Neutrophil (primary cell): Measurements from ENCODE around the gene CTBP2.
A peak's percentile ranks its signal among the peaks of the same experiment; 100 is the strongest.

Source experiments
- H3K27ac ChIP-seq: fragments of 200-600 bp; sonication (generic); 2 replicates; pipeline ENCODE4 v1.5.1; 2016; ENCODE audit warnings: mild to moderate bottlenecking, moderate library complexity
- H3K27me3 ChIP-seq: fragments of 200-600 bp; sonication (generic); 2 replicates; pipeline ENCODE4 v1.6.0; 2016; ENCODE audit warnings: mild to moderate bottlenecking
- H3K36me3 ChIP-seq: fragments of 200-600 bp; sonication (generic); 2 replicates; pipeline ENCODE4 v1.5.1; 2017
- H3K4me1 ChIP-seq, 2 experiments: fragments of 200-600 bp in 1 of 2; sonication (generic) in 1 of 2; 1 replicate in 1 of 2; 2 replicates in 1 of 2; pipeline versions ENCODE4 v1.5.1 to v1.6.1; 2013 to 2016; ENCODE audit warnings: low read depth in 1 of 2, low read length in 1 of 2, mild to moderate bottlenecking in 1 of 2, moderate library complexity in 1 of 2; ENCODE audit not compliant: control insufficient read depth in 1 of 2, insufficient read depth in 1 of 2
- H3K4me3 ChIP-seq, 2 experiments: fragments of 200-600 bp in 1 of 2; sonication (generic) in 1 of 2; 1 replicate in 1 of 2; 2 replicates in 1 of 2; pipeline ENCODE4 v1.5.1; 2013 to 2016; ENCODE audit warnings: low read depth in 1 of 2, low read length in 1 of 2, mild to moderate bottlenecking in 1 of 2, moderate library complexity in 1 of 2
- H3K9me3 ChIP-seq: fragments of 200-600 bp; sonication (generic); 2 replicates; pipeline ENCODE4 v1.5.1; 2016
- TF ChIP-seq, protein P1 (sequence below): fragments of 200-600 bp; sonication (generic); IDR thresholded peaks from 2 replicates; pipeline ENCODE4 v1.5.1; 2016; ENCODE audit warnings: antibody characterized with exemption

CTBP2 gene

DNA sequence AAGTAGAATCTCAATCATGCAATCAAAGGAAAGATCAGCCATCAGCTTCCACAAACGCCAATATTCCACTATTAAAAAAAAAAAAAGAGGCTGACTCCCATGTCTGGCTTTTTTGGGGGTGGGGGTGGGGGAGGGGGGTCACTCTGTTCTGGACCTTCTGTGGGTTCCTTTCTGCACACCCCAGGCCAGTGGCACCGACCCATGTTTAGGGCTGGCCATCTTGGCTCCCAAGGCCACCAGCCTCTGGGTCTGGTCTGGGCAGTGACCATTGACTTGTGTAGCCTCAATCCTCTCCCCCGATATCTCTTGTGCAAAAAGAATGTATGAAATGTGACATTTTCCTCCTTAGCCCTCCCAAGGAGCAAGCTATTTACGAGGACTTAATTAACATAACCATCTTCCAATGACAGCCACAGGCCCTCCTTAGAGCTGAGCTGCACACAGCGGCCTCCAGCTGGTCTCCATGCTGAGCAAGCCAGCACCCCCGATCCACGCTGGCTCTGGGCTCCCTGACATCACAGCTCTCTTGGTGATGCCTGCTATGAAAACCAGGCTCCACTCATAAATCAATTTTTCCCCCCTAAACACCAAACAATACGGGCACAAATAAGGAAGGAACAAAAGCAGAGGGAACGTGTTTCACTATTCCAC is 118.4 kb downstream of the CTBP2 start:
- no peaks in the 10 kb centered on the region for H3K9me3 ChIP-seq
- peak overlapping the region; percentile 62 for H3K27ac ChIP-seq
- TF ChIP-seq, protein P1, sequence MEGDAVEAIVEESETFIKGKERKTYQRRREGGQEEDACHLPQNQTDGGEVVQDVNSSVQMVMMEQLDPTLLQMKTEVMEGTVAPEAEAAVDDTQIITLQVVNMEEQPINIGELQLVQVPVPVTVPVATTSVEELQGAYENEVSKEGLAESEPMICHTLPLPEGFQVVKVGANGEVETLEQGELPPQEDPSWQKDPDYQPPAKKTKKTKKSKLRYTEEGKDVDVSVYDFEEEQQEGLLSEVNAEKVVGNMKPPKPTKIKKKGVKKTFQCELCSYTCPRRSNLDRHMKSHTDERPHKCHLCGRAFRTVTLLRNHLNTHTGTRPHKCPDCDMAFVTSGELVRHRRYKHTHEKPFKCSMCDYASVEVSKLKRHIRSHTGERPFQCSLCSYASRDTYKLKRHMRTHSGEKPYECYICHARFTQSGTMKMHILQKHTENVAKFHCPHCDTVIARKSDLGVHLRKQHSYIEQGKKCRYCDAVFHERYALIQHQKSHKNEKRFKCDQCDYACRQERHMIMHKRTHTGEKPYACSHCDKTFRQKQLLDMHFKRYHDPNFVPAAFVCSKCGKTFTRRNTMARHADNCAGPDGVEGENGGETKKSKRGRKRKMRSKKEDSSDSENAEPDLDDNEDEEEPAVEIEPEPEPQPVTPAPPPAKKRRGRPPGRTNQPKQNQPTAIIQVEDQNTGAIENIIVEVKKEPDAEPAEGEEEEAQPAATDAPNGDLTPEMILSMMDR: no peak
- peaks cover 22 to 27% of the 10 kb centered on the region in 2 experiments for H3K4me1 ChIP-seq
- H3K36me3 ChIP-seq: peaks cover 27% of the 10 kb centered on the region
- no peak overlapping the region for H3K4me3 ChIP-seq
- H3K27me3 ChIP-seq: no peaks in the 10 kb centered on the region

DNA sequence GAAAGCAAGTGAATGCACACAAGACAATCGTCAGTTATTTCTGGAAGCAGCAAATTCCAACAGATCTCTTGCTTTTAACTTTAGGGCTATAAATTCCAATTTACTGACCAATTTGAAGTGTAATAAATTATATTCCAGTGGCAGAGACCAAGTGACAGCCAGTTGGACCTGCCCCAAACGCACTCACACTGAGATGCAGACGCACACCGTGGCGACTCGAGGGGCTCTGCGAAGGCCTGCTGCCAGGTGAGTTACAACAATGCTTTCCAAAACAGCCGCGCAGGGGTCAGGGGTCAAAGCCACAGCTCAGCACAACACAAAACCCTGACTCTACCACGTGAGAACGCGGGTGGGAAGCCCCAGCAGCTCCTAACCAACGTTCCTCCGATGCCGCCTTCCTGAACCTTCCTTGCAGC is 121.0 kb downstream of the CTBP2 start:
- Histone ChIP-seq H3K27me3 (no peaks in the 10 kb centered on the region), H3K4me1 (peaks cover 15 to 20% of the 10 kb centered on the region in 2 experiments), H3K36me3 (peaks cover 46% of the 10 kb centered on the region), H3K9me3 (no peaks in the 10 kb centered on the region), H3K4me3 (no peak overlapping the region), H3K27ac (no peak overlapping the region)
- TF ChIP-seq, protein P1: no peak

DNA sequence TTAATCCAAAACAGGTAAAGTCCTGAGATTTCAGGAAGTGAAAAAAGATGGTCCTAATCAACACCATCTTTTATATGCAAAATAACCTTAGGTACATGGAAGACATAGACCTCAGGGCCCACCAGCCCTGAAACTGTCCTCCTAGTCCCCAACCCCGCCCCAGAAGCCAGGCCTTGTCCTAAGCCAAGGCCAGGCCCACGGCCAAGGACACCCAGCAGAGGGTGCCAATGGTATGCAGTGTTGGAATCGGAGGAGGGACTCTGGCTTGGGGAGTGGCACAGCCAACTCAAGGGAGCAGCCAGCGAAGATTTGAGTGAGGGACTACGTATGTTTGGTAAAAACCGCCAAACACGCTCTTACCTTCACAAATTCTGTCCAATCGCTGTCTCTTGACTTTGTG is 121.7 kb downstream of the CTBP2 start:
- Histone ChIP-seq H3K27ac (no peak overlapping the region), H3K36me3 (peaks cover 48% of the 10 kb centered on the region), H3K9me3 (no peaks in the 10 kb centered on the region), H3K4me1 (peaks cover 15 to 20% of the 10 kb centered on the region in 2 experiments), H3K4me3 (no peak overlapping the region), H3K27me3 (no peaks in the 10 kb centered on the region)
- TF ChIP-seq, protein P1: no peak

DNA sequence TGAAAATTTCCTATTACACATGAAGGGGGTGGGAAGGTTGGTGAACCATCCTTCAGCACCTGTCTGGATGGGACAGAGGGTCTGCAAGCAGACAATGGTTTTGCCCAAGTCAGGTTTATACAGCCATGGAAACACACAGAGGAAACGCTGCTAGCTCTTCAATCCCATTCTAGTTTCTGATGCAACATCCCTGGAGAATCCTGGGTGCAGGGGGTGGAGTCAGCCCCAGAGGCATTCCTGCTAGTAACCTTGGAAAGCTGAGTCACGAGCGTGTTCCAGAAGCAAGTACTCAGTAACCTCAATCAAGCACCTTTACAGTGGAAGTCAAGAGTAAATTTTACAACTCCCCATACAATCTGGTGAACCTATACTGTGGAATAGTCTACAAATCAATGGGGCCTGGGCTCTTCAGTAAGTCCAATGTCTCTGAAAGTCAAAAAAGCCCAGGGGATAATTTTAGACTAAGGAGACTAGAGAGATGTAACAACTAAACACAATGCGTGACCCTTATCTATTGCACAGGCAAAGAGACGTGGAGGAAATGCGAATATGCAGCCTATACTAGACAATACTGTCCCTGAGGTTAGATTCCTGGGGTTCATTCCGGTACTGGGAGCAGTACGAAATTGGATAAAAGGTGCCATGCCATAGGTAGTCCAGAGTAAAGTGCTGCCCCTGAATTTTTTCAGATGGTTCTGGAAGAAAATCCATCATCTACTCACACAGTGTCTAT is 123.1 kb downstream of the CTBP2 start:
- H3K4me1 ChIP-seq: peaks cover 13 to 17% of the 10 kb centered on the region in 2 experiments
- peaks cover 56% of the 10 kb centered on the region for H3K36me3 ChIP-seq
- no peaks in the 10 kb centered on the region for H3K9me3 ChIP-seq
- H3K4me3 ChIP-seq: no peak overlapping the region
- H3K27me3 ChIP-seq: no peaks in the 10 kb centered on the region
- TF ChIP-seq, protein P1: no peak
- H3K27ac ChIP-seq: no peak overlapping the region

DNA sequence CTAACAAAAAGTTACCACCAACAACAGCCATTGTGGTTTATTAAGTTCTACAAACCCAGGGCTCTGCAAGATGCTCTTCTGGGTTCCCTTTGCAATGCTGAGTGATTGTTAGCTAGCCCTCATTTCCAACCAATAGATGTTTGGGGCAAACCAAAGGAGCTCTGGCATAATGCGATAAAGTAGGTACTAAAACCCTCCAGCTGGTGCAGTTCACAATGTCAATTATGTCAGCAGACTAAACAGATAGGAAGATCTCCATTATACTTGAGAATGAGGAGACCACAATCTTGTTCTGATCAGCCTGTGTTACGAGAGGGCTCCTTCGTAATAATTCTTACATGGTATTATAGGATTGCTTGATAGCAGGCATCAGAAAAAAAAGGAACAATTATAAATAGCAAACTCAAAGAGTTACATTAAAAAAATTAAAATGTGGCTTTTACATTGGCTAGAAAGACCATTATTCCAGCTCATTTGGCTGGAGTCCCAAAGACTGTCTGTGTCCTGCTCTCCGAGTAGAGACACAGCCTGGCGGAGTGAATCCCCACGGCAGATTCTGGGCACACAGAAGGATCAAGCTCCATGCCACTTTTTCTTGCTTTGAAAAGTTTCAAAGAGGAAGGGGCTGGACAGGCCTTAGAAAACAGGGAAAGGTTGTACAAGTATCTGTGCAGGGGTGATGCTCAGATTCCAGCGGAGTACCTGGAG is 124.6 kb downstream of the CTBP2 start:
- H3K36me3 ChIP-seq: peaks cover 56% of the 10 kb centered on the region
- peaks cover under 1 to 1% of the 10 kb centered on the region in 2 experiments for H3K4me1 ChIP-seq
- H3K9me3 ChIP-seq: no peaks in the 10 kb centered on the region
- H3K27ac ChIP-seq: no peak overlapping the region
- no peaks in the 10 kb centered on the region for H3K27me3 ChIP-seq
- no peak overlapping the region for H3K4me3 ChIP-seq
- TF ChIP-seq, protein P1: no peak
